Amygdala (tissue), 56 donors: ENCODE results near the gene KCNJ18.
"Not testable (repeated sequence)": the region's sequence is repeated elsewhere in the genome, so short reads cannot be mapped to it uniquely, and the experiment has no call there.

Experiments used
- DNase-seq, 56 donors: peaks; one replicate each; lab custom pipeline; 2025; lab: John Stamatoyannopoulos, UW

KCNJ18 gene

GRCh38 chr17:21715877-21716276 lies 23.6 kb downstream of the KCNJ18 start:
- DNase-seq, result not testable (repeated sequence)

GRCh38 chr17:21718971-21719370 lies 26.6 kb downstream of the KCNJ18 start:
- not testable (repeated sequence) for DNase-seq

GRCh38 chr17:21719511-21720226 lies 27.3 kb downstream of the KCNJ18 start:
- not testable (repeated sequence) for DNase-seq

- not testable (repeated sequence) for DNase-seq
Measured at GRCh38 chr17:21720566-21720965, 28.2 kb downstream of the KCNJ18 start.

GRCh38 chr17:21722268-21722667 lies 29.9 kb downstream of the KCNJ18 start:
- DNase-seq, result not testable (repeated sequence)

- DNase-seq, result not testable (repeated sequence)
Measured at GRCh38 chr17:21724216-21725006, 32.1 kb downstream of the KCNJ18 start.

GRCh38 chr17:21731076-21731475 lies 38.8 kb downstream of the KCNJ18 start:
- not testable (repeated sequence) for DNase-seq

- not testable (repeated sequence) for DNase-seq
Measured at GRCh38 chr17:21733931-21734330, 41.6 kb downstream of the KCNJ18 start.

GRCh38 chr17:21735814-21736213 lies 43.5 kb downstream of the KCNJ18 start:
- not testable (repeated sequence) for DNase-seq

GRCh38 chr17:21737015-21737580 lies 44.8 kb downstream of the KCNJ18 start:
- not testable (repeated sequence) for DNase-seq

GRCh38 chr17:21738241-21738640 lies 45.9 kb downstream of the KCNJ18 start:
- not testable (repeated sequence) for DNase-seq

- DNase-seq, result not testable (repeated sequence)
Measured at GRCh38 chr17:21738877-21739474, 46.7 kb downstream of the KCNJ18 start.

GRCh38 chr17:21739485-21739884 lies 47.2 kb downstream of the KCNJ18 start:
- DNase-seq, result not testable (repeated sequence)

GRCh38 chr17:21740836-21741235 lies 48.5 kb downstream of the KCNJ18 start:
- not testable (repeated sequence) for DNase-seq

GRCh38 chr17:21741520-21741919 lies 49.2 kb downstream of the KCNJ18 start:
- not testable (repeated sequence) for DNase-seq

- no peak for DNase-seq
Measured at GRCh38 chr17:21742326-21742725, 50.0 kb downstream of the KCNJ18 start.

- DNase-seq, result not testable (repeated sequence)
Measured at GRCh38 chr17:21744151-21744550, 51.8 kb downstream of the KCNJ18 start.

- DNase-seq, result not testable (repeated sequence)
Measured at GRCh38 chr17:21744621-21745020, 52.3 kb downstream of the KCNJ18 start.

- not testable (repeated sequence) for DNase-seq
Measured at GRCh38 chr17:21745385-21746054, 53.2 kb downstream of the KCNJ18 start.

- not testable (repeated sequence) for DNase-seq
Measured at GRCh38 chr17:21746415-21746814, 54.1 kb downstream of the KCNJ18 start.
